HUES64 (cell line): ENCODE data around the gene TMEM106C.

Source experiments
- H3K27ac ChIP-seq: 2 replicates; pipeline ENCODE4 v1.7.0; 2013; ENCODE audit warnings: low read depth, low read length, inconsistent platforms
- H3K27me3 ChIP-seq: 2 replicates; pipeline ENCODE4 v1.6.1; 2013; ENCODE audit warnings: mild to moderate bottlenecking, low read length; ENCODE audit not compliant: insufficient read depth
- H3K36me3 ChIP-seq: 2 replicates; pipeline ENCODE4 v1.6.1; 2013; ENCODE audit warnings: mild to moderate bottlenecking, low read length; ENCODE audit not compliant: insufficient read depth
- H3K4me1 ChIP-seq: 2 replicates; pipeline ENCODE4 v1.6.1; 2013; ENCODE audit warnings: mild to moderate bottlenecking, low read length, moderate library complexity; ENCODE audit not compliant: insufficient read depth
- H3K4me3 ChIP-seq: 2 replicates; pipeline ENCODE4 v1.5.1; 2013; ENCODE audit warnings: mild to moderate bottlenecking, low read length, moderate library complexity
- H3K9ac ChIP-seq: 2 replicates; pipeline ENCODE4 v1.6.1; 2013; ENCODE audit warnings: mild to moderate bottlenecking, low read depth, low read length
- H3K9me3 ChIP-seq: 2 replicates; pipeline ENCODE4 v1.6.1; 2013; ENCODE audit warnings: low read depth, low read length; ENCODE audit not compliant: insufficient read depth
- WGBS: fragments of 150-250, 120-280 bp; methylation state at CpG from one replicate; pipeline ENCODE4 v1.1.7; 2013; ENCODE audit warnings: missing lambda C conversion rate; 5-methylcytosine and 5-hydroxymethylcytosine counted together

Gene TMEM106C

DNA sequence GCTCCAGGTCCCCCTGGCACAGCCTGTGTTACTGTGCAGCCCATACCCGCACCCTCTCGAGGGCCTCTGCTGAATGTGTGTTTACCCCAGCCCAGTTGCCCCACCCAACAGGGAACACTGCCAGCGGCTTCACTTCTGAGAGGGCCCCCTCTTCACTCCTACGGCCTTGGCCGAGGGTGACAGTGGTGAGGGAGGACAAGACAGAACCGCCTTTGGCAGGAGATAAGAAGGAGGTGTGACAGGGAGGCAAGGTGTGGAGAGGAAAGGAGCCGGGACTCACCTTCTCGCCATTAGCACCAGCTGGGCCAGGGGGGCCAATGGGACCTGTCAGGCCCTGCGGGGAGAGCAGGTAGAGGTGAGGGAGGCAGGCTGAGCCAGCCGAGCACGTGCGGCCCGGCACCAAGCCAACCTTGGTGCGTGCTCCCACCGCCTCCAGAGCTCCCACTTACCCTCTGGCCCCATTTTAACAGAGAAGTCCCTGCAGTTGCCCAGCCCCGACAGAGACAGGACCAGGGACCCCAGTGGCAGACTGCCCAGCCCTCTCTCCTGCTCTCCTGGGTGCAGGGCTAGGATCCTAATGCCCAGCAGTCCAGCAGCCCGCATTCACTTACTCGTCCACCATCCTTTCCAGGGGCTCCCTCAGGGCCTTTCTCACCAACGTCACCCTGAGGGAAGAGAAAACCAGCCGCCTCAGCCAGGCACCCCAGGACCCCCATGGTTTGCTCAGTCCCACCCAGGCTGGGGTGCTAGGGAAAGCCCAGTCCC lies 18.3 kb downstream of the TMEM106C start:
- WGBS = 85% methylated on average over 20 of the region's 20 CpGs
- H3K27me3 ChIP-seq = peaks cover 25% of the 10 kb centered on the region

DNA sequence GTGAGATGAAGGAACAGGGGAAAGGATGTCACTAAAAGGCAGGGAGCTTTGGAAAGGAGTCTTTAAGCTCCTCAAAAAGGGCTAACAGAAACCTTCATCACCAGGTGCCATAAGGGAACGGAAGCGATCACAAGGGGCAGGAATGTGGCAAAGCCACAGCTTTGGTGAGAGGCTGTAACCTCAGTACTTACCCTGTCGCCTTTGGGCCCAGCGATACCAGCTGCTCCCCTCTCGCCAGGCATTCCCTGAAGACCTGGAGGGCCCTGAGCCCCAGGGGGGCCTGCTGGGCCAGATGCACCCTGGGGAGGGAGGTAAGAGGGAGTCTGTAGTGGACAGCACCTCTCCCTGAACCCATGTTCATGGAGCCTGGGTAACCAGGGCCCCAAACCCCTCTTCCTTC lies 18.9 kb downstream of the TMEM106C start:
- Histone ChIP-seq H3K36me3 (no peaks in the 10 kb centered on the region), H3K9me3 (no peaks in the 10 kb centered on the region), H3K4me3 (no peak overlapping the region), H3K27me3 (peaks cover 25% of the 10 kb centered on the region), H3K4me1 (no peaks in the 10 kb centered on the region), H3K9ac (no peak overlapping the region), H3K27ac (no peak overlapping the region)
- WGBS = 75% methylated on average over 5 of the region's 5 CpGs

More for the DNA sequence above, 18.3 kb downstream of the TMEM106C start:
- Histone ChIP-seq H3K4me3 (no peak overlapping the region), H3K9me3 (no peaks in the 10 kb centered on the region), H3K36me3 (no peaks in the 10 kb centered on the region), H3K9ac (no peak overlapping the region), H3K27ac (no peak overlapping the region), H3K4me1 (no peaks in the 10 kb centered on the region)

DNA sequence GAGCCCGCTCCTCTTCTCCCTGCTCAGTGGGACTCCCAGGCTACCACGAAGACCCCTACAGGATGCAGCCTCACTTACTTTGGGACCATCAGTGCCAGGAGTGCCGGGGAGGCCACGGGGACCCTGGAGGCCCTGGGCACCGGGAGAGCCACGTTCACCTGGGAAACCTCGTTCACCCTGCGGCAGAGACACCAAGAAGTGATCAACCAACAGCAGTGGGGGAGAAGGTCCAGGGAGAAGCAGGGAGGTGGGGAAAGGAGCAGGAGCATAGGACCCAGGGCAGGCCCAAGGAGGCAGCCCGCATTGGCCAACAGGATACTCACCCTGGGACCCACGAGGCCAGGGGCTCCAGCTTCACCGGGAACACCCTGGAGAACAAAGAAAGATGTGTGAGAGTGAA lies 19.4 kb downstream of the TMEM106C start:
- Histone ChIP-seq H3K4me3 (no peak overlapping the region), H3K9me3 (no peaks in the 10 kb centered on the region), H3K27ac (no peak overlapping the region), H3K27me3 (peaks cover 24% of the 10 kb centered on the region), H3K4me1 (no peaks in the 10 kb centered on the region), H3K36me3 (no peaks in the 10 kb centered on the region), H3K9ac (no peak overlapping the region)
- 88% methylated on average over 11 of the region's 11 CpGs for WGBS

DNA sequence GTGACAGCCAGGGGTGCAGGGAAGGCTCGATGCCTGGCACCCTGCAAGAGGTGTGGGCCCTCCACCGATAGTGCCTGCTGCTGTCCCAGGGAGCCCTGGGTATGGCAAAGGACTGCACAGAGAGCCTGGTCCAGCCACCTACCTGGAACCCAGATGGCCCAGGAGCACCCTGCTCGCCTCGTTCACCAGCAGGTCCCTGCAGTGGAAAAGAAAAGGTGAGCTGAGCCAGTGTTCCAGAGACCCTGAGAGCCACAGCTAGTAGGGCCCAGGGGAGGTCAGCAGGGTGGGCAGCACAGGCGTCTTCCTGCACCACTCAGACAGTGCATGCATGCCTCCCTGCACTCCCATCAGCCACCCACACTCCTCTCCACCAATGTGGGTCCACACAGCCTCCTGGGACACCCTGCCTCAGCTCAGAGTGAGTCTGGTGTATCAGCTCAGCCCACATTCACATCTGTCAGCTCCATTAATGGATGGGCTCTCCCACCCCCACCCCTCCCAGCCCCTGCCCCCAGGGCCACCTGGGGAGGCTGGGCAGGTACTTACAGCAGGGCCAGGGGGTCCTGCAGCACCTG lies 20.2 kb downstream of the TMEM106C start:
- WGBS = 86% methylated on average over 5 of the region's 5 CpGs
- no peaks in the 10 kb centered on the region for H3K36me3 ChIP-seq
- H3K9me3 ChIP-seq = no peaks in the 10 kb centered on the region
- peaks cover 8% of the 10 kb centered on the region; the same call in 1 of the 2 replicates for H3K4me1 ChIP-seq
- H3K27ac ChIP-seq = no peak overlapping the region
- no peak overlapping the region for H3K4me3 ChIP-seq
- no peak overlapping the region for H3K9ac ChIP-seq
- H3K27me3 ChIP-seq = peaks cover 21% of the 10 kb centered on the region

DNA sequence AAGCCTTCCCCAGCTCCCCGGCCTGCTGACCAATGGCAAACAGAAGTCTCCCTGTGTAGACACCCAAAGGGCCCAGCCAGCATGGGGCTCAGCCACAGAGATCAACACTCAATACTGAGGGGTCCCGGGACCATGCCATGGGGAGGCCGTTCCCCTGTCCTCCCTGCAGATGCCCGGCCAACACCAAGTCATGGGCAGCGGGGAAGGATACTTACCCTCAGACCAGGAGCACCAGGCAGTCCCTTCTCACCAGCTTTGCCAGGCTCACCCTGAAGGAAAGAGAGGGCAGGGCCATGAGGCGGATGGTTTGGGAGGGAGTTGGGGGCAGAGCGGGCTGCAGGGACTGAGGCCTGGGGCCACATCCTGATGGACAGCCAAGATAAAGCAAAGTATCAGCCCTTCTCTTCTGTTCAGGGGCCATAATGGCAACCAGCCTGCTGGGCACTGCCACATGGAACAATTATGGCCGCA lies 21.0 kb downstream of the TMEM106C start:
- Histone ChIP-seq H3K27me3 (peaks cover 26% of the 10 kb centered on the region), H3K9me3 (no peaks in the 10 kb centered on the region), H3K4me3 (no peak overlapping the region), H3K4me1 (peaks cover 12% of the 10 kb centered on the region; the same call in 1 of the 2 replicates), H3K27ac (no peak overlapping the region), H3K36me3 (no peaks in the 10 kb centered on the region), H3K9ac (no peak overlapping the region)
- WGBS = 85% methylated on average over 8 of the region's 8 CpGs

DNA sequence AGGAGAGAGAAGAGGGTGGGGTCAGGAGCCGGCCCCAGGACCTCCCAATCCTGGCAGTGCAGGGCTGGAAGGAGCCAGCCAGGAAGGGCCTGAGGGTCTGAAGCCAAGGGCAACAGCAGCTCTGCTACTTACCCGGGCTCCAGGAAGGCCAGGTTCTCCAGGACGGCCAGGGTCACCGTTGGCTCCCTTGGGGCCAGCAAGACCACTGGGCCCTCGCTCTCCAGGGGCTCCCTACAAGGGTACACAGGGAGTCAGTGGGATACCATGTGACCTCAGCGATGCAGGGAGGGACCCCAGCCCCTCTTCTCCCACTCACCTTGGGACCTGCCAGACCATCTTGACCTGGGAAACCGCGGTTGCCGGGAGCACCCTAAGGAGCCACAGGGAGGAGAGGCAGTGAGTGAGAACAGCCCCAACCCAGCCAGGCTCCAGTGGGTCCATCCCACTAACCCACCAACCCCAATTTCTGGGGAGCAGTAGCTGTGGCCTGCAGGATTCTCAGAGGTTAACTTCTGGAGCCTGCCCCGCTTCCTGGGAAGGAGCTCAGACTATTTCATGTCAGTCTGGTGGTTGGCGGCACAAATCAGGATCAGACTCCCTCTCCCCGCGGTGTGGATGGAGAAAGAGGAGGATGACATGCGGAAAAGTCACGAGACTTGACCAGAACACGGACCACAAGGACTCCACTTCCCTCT lies 22.3 kb downstream of the TMEM106C start:
- H3K27ac ChIP-seq = no peak overlapping the region
- no peaks in the 10 kb centered on the region for H3K36me3 ChIP-seq
- H3K9ac ChIP-seq = no peak overlapping the region
- no peak overlapping the region for H3K4me3 ChIP-seq
- H3K9me3 ChIP-seq = no peaks in the 10 kb centered on the region
- H3K4me1 ChIP-seq = peaks cover 12% of the 10 kb centered on the region; the same call in 1 of the 2 replicates
- WGBS = 90% methylated on average over 16 of the region's 16 CpGs
- peaks cover 36% of the 10 kb centered on the region for H3K27me3 ChIP-seq

DNA sequence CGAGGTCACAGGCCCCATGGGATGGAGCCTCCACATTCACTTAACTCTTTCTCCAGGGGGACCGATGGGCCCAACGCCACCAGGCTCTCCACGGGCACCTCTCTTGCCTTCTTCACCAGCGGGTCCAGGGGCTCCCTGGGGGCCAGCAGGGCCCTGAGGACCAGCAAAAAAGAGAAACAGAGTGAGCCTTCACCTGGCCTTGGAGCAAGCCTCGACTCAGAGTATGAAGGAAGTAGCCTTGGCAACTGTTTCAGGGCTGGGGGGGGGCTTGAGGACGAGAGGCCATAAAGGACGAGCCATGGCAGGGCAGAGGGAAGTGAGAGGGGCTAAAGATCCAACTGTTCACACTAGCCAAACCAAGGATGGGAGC lies 22.9 kb downstream of the TMEM106C start:
- Histone ChIP-seq H3K4me1 (peaks cover 12% of the 10 kb centered on the region; the same call in 1 of the 2 replicates), H3K36me3 (no peaks in the 10 kb centered on the region), H3K4me3 (no peak overlapping the region), H3K27me3 (peaks cover 37% of the 10 kb centered on the region), H3K9me3 (no peaks in the 10 kb centered on the region), H3K9ac (no peak overlapping the region), H3K27ac (no peak overlapping the region)
- 85% methylated on average over 8 of the region's 8 CpGs for WGBS

DNA sequence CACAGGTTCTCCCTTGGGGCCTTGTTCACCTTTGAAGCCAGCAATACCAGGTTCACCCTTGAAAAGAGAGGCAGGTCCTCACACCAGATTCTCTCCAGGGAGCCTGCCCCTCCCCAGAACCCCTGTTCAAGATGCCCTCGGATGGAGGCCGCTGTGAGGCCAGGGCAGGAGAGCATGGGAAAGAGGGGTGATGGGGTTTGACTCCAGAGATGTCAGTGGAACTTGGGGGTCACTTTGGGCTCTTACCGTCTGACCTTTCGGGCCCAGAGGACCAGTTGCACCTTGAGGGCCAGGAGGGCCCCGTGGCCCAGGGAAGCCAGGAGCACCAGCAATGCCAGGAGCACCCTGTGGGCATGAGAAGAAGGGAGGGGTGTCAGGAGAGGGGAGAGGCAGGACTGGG lies 23.4 kb downstream of the TMEM106C start:
- Histone ChIP-seq H3K27me3 (peaks cover 36% of the 10 kb centered on the region), H3K27ac (no peak overlapping the region), H3K4me1 (peaks cover 12% of the 10 kb centered on the region; the same call in 1 of the 2 replicates), H3K4me3 (no peak overlapping the region), H3K9ac (no peak overlapping the region), H3K36me3 (no peaks in the 10 kb centered on the region), H3K9me3 (no peaks in the 10 kb centered on the region)
- WGBS = 87% methylated on average over 5 of the region's 5 CpGs

DNA sequence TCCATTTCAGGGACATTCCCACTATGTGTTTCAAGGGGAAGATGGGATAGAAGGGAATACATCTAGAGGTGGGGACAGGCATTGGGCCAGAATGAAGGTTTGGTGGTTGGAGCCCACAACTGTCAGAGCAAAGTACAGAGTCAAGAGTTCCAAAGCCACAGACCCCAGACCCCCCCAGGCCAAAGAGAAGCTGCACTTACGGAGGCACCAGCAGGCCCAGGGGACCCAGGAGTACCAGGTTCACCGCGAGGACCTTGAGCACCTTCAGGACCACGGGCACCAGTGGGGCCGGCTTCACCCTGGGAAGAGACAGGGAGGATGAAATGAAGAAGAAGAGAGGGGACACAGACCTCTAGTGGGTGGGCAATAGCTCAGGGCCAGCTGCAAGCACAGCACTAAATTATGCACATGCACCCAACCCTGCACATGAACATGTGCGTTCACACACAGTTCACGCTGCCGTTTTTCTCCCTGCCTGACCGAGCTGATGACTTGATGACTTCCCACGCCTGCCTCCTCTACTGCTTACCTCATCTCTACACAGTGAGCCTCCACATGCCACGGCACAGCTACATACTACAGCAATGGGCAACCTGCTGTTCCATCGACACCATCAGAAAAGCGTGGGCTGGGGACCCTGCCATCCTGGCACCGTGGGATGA lies 24.1 kb downstream of the TMEM106C start:
- Histone ChIP-seq H3K27ac (no peak overlapping the region), H3K4me1 (peaks cover 12% of the 10 kb centered on the region; the same call in 1 of the 2 replicates), H3K9me3 (no peaks in the 10 kb centered on the region), H3K9ac (no peak overlapping the region), H3K36me3 (no peaks in the 10 kb centered on the region), H3K4me3 (no peak overlapping the region), H3K27me3 (peaks cover 38% of the 10 kb centered on the region)
- 91% methylated on average over 14 of the region's 14 CpGs for WGBS

DNA sequence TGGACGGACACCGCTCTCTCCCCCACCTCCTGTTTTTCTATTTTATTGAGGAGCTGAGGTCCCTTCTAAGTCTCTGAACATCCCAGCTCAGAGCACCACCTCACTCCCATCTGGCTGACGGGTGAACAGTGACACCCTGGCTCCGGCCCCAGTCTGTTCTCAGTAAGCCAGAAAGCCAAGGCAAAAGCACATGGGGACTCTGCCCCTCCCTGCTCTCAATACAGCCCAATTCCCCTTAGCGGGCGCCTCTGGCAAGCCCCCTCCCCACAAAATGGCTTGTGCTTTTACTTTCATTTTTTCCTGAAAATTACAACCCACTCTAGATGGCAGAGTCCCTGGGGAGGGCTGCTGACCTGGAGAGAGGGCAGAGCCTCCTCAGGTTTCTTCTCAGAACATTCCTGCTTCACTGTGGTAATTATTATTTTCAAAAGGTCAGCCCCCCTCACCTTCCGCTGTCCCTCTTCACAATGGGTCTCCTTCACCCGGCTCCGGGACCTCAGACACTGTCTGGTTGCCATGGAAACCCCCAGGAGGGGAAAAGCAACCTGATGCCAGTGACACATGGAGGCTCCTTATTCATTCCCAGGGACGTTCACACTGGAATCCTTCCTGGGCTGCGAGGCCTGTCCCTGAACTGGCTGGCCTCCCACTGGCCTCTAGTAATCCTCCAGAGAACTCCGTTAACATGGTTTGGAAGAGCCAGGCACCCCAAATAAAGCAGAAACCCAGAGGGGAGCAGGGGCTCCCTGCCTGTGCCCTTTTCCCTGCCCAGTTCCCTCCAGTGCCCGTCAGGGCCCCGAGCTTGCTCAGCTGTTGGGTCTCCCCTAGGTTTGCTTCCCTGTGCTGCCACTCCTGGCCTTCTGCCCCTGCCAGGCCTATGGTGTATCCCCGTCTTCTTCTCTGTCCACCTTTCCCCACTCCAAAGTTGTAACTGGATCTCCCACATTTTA lies 25.0 kb downstream of the TMEM106C start:
- H3K9me3 ChIP-seq = no peaks in the 10 kb centered on the region
- 59% methylated on average over 15 of the region's 15 CpGs for WGBS
- no peak overlapping the region for H3K9ac ChIP-seq
- H3K4me1 ChIP-seq = peaks cover 12% of the 10 kb centered on the region; the same call in 1 of the 2 replicates
- no peak overlapping the region; the same call in 1 of the 2 replicates for H3K4me3 ChIP-seq
- no peak overlapping the region for H3K27ac ChIP-seq
- H3K27me3 ChIP-seq = peaks cover 46% of the 10 kb centered on the region
- H3K36me3 ChIP-seq = no peaks in the 10 kb centered on the region; the same call in 1 of the 2 replicates
